Natural killer cell treated with Interleukin-12 subunit alpha and Interleukin-12 subunit beta and Interleukin-15 and Interleukin-18, amount 100 ng/mL, for 72 hours (primary cell): ENCODE data around the gene CDH16. TPM values are rescaled to one million over a fixed set of nuclear protein-coding genes. Genes with fewer than 3 reads are reported as not detected.
"Not testable (repeated sequence)": the region's sequence is repeated elsewhere in the genome, so short reads cannot be mapped to it uniquely, and the experiment has no call there.

Experiments
- ATAC-seq, 2 donors: fragments of 150-1000 bp; cut with Tn5 transposase in 1 of 2; sonication (Bioruptor Pico), chemical (Tn5 transposase) in 1 of 2; 2 replicates each; pipeline ENCODE4 v1.10.0; 2021
- DNase-seq: peaks from one replicate; pipeline ENCODE4 v3.0.0; 2022; ENCODE audit warnings: low spot score
- H3K27ac Mint-ChIP-seq, 2 donors: 1 replicate in 1 of 2; 2 replicates in 1 of 2; pipeline ENCODE4 v1.8.0; 2022; ENCODE audit warnings: mixed read lengths in 2 of 2, mild to moderate bottlenecking in 1 of 2, moderate library complexity in 1 of 2
- H3K27me3 Mint-ChIP-seq, 2 donors: 1 replicate in 1 of 2; 2 replicates in 1 of 2; pipeline ENCODE4 v1.8.0; 2022; ENCODE audit warnings: mixed read lengths in 2 of 2
- H3K36me3 Mint-ChIP-seq: one replicate; pipeline ENCODE4 v1.8.0; 2022; ENCODE audit warnings: mixed read lengths
- H3K4me1 Mint-ChIP-seq, 2 donors: 1 replicate in 1 of 2; 2 replicates in 1 of 2; pipeline ENCODE4 v1.8.0; 2022; ENCODE audit warnings: low read depth in 2 of 2, mixed read lengths in 2 of 2, mild to moderate bottlenecking in 1 of 2
- H3K4me3 Mint-ChIP-seq: one replicate; pipeline ENCODE4 v1.8.0; 2022; ENCODE audit warnings: mixed read lengths
- H3K9me3 Mint-ChIP-seq: 2 replicates; pipeline ENCODE4 v1.8.0; 2022; ENCODE audit warnings: mixed read lengths
- total RNA-seq, 2 donors: library from RNA; stranded (reverse); gene quantifications; one replicate each; pipeline ENCODE4 v1.2.3, GENCODE V29; 2022

Gene CDH16
- total RNA-seq, 2 donors from 2014 or later: not detected

- no peak for DNase-seq
- H3K4me3 Mint-ChIP-seq: no peak overlapping the region
- H3K4me1 Mint-ChIP-seq: peaks cover 10 to 18% of the 10 kb centered on the region in 2 donors
- no peaks in the 10 kb centered on the region for H3K27me3 Mint-ChIP-seq
- ATAC-seq: no peak
- no peak overlapping the region for H3K27ac Mint-ChIP-seq
- H3K9me3 Mint-ChIP-seq: no peaks in the 10 kb centered on the region
- no peaks in the 10 kb centered on the region for H3K36me3 Mint-ChIP-seq
Observed at GRCh38 chr16:66940236-66940635, 21.6 kb upstream of the CDH16 start.

- Mint-ChIP-seq H3K27ac (no peak overlapping the region), H3K4me1 (peaks cover 18 to 21% of the 10 kb centered on the region in 2 donors), H3K36me3 (no peaks in the 10 kb centered on the region), H3K27me3 (no peaks in the 10 kb centered on the region), H3K9me3 (no peaks in the 10 kb centered on the region), H3K4me3 (no peak overlapping the region)
- DNase-seq (no peak), ATAC-seq (no peak)
Observed at GRCh38 chr16:66939366-66939765, 20.7 kb upstream of the CDH16 start.

GRCh38 chr16:66937725-66938337, 19.1 kb upstream of the CDH16 start:
- H3K36me3 Mint-ChIP-seq: peaks cover 10% of the 10 kb centered on the region
- no peaks in the 10 kb centered on the region for H3K9me3 Mint-ChIP-seq
- H3K4me3 Mint-ChIP-seq: peak overlapping the region; percentile 26
- ATAC-seq: no peak
- peaks cover 33 to 36% of the 10 kb centered on the region in 2 donors for H3K4me1 Mint-ChIP-seq
- H3K27ac Mint-ChIP-seq: peak overlapping the region in 1 of 2 donors; percentile 1
- no peak for DNase-seq
- no peaks in the 10 kb centered on the region for H3K27me3 Mint-ChIP-seq

DNA sequence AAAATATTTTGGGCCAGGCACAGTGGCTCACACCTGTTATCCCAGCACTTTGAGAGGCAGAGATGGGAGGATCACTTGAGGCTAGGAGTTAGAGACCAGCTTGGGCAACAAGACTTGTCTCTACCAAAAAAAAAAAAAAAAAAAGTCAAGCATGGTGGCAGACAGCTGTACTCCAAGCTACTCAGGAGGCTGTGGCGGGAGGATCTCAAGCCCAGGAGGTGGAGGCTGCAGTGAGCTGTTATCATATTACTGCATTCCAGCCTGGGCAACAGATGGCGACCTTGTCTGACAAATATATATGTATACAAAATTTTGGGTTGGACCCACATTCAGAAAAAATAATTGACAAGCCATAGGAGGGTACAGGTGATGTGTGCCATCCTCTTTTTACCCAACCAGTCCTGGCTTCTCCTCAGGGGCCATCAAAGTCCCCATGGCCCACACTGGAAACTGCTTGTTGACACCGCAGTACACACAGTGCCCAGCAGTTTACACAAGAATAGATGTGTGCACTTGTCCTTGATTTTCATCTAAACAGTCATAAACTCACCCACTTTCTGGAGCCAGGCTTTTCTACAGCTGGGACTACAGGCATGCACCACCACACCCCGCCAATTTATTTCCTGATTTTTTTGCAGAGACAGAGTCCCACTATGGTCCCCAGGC, 18.3 kb upstream of the CDH16 start:
- H3K4me1 Mint-ChIP-seq: peaks cover 41 to 44% of the 10 kb centered on the region in 2 donors
- ATAC-seq (no peak), DNase-seq (no peak)
- H3K27ac Mint-ChIP-seq: peak overlapping the region; percentile 37 to 70
- no peaks in the 10 kb centered on the region for H3K9me3 Mint-ChIP-seq
- no peaks in the 10 kb centered on the region for H3K27me3 Mint-ChIP-seq
- peak overlapping the region; percentile 95 for H3K4me3 Mint-ChIP-seq
- peaks cover 10% of the 10 kb centered on the region for H3K36me3 Mint-ChIP-seq

- no peak for DNase-seq
- Mint-ChIP-seq H3K9me3 (no peaks in the 10 kb centered on the region), H3K27ac (peak overlapping the region; percentile 37 to 70), H3K36me3 (peaks cover 10% of the 10 kb centered on the region), H3K4me3 (peak overlapping the region; percentile 95), H3K27me3 (no peaks in the 10 kb centered on the region), H3K4me1 (peaks cover 47 to 48% of the 10 kb centered on the region in 2 donors)
- no peak for ATAC-seq
Observed at GRCh38 chr16:66936462-66936861, 17.8 kb upstream of the CDH16 start.

DNA sequence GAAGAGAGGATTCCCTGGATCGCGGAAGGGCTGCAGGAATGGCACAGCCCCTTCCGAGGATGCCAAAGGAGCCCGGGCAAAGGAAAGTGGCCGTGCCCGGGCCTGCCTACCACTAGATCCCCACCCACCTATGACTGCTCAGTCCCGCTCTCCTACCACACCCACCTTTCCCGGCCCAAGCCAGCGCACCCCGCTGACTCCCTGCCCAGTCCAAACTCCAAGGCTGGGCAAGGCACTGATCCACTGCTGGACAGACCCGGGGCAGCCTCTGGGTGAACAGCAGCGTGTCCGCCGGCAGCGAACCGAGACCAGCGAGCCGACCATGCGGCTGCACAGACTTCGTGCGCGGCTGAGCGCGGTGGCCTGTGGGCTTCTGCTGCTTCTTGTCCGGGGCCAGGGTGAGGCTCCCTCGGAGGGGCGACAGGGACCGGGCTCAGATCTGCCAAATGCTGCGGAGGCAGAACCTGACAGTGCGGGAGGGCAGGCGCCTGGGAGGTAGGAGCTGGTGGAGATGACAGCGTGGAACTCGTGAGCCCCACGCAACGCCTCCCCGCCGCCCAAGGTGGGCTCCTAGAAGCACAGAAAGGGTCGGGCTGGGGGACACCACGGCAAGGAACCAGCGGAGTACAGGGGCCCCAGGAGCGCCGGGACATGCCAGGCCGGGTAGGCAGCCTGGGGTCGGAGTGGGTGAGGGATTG, 16.8 kb upstream of the CDH16 start, which contains the start of gene CES2:
Gene CES2, plus strand, starts transcription at position 203 of the 698 bp plus-strand sequence. Its CDS starts 120 bp downstream, at position 323.
- H3K27ac Mint-ChIP-seq: peak within 1 kb of the TSS; percentile 97 to 98
- H3K4me1 Mint-ChIP-seq: peaks cover 47 to 48% of the 10 kb centered on the region in 2 donors
- DNase-seq (no peak), ATAC-seq (no peak)
- no peaks in the 10 kb centered on the region for H3K27me3 Mint-ChIP-seq
- H3K4me3 Mint-ChIP-seq: peak within 1 kb of the TSS; percentile 95
- peaks cover 10% of the 10 kb centered on the region for H3K36me3 Mint-ChIP-seq
- no peaks in the 10 kb centered on the region for H3K9me3 Mint-ChIP-seq

DNA sequence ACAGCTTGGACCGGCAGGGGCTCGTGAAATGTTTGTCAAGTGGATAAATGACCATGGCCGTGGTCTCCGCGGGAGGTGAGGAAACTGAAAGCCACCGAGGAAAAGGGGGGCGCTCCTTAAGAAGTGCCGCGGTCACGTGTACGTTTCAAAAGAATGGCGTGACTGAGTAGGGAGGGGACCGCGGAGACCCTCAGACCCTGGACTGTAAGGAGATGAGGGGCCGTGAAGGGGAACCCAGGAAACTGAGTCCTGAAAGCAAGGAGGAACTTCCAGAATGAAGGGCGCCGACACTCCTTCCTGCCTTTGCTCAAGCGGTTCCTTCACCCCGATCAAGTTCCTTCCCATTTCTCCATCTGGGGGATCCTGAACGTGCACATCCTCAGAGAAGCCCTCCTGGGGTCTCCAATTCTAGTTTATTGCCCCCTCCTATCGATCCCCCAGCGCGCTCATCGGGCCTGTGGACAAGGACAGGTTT, 16.2 kb upstream of the CDH16 start:
- not testable (repeated sequence) for DNase-seq, H3K27me3 Mint-ChIP-seq, H3K9me3 Mint-ChIP-seq
- Mint-ChIP-seq H3K4me3 (peak overlapping the region; percentile 95), H3K36me3 (peaks cover 10% of the 10 kb centered on the region), H3K4me1 (peaks cover 47 to 48% of the 10 kb centered on the region in 2 donors), H3K27ac (peak overlapping the region; percentile 97 to 98)
- ATAC-seq: peak in 1 of 2 donors; percentile 63

DNA sequence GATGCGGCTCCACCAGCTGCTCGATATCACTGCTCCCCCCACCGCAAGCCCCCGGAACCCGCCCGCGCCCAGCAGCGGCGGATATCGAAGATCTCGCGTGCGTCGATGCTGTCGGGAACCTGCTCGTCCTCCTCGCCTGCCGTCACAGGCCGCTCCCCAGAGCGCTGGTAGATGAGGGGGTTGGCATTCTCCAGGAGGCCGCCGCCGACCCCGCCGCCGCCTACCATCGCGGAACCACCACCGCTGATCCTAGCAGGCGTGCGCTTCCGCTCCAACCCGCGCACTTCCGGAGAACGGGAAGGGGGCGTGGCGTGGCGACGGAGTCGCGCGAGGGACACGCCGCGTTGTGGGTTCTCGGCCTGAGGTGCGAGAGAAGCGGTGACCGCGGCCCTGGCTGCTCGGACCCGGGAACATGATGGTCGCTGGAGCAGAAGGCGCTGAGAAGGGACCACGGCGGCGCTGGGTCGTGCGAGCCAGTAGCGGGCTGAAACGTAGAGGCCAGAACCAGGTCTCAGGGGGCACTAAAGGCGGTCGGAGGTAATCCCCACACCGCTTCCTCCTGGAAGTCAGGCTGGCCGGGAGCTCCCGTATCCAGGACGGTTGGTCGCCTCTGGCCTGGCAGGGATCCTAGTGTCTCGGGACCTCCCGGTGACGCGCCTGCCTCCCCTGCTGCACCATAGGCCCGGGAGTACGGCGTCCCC, 15.6 kb upstream of the CDH16 start, which contains the start of gene CIAO2B:
Gene CIAO2B, minus strand, starts transcription at position 265 of the 701 bp plus-strand sequence. Its CDS starts 38 bp downstream, at position 227.
- Mint-ChIP-seq H3K27ac (peak within 1 kb of the TSS; percentile 97 to 98), H3K9me3 (no peaks in the 10 kb centered on the region), H3K4me3 (peak within 1 kb of the TSS; percentile 95), H3K36me3 (peaks cover 10% of the 10 kb centered on the region), H3K4me1 (peaks cover 47 to 48% of the 10 kb centered on the region in 2 donors), H3K27me3 (no peaks in the 10 kb centered on the region)
- ATAC-seq (peak; percentile 92 to 93), DNase-seq (peak; percentile 93)

DNA sequence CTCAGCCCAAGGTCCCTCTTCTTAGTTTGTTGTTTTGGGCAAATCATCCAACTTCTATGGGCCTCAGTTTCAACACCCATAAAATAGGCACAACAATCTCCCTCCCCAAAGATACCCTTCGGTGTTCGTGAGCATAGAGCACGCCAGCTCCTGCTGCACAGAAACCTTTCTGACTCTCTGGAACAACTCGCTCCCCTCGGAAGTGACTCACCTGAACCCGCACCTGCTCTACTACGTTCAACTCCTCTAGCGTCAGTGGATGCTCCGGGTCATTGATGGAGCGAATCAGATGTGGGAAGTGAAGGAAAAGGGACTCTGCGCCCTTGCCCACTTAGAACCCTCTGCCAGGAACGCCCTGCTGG, 15.1 kb upstream of the CDH16 start:
- Mint-ChIP-seq H3K27ac (peak overlapping the region; percentile 97 to 98), H3K4me1 (peaks cover 47 to 48% of the 10 kb centered on the region in 2 donors), H3K9me3 (no peaks in the 10 kb centered on the region), H3K36me3 (peaks cover 10% of the 10 kb centered on the region), H3K4me3 (peak overlapping the region; percentile 95), H3K27me3 (no peaks in the 10 kb centered on the region)
- DNase-seq (no peak), ATAC-seq (peak in 1 of 2 donors; percentile 39)

- ATAC-seq: no peak
- Mint-ChIP-seq H3K36me3 (peaks cover 10% of the 10 kb centered on the region), H3K27me3 (no peaks in the 10 kb centered on the region)
Observed at GRCh38 chr16:66932076-66932475, 13.4 kb upstream of the CDH16 start.

DNA sequence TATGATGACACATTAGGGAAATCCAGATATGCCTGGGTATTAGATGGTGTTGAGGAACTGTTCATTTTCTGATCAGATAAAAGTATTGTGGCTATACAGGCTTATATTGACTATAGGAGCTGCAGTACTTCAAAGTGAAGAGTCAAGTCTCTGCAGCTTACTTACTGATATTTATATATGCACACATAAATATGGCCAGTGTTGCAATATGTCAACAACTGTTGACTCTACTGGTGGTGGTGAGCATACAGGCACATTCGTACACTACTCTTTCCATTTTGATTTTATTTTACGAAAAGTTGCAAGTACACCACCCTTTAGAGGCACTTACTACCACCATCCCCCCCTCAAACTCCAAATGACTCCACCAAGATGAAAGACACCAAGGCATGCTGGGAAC, 13.0 kb upstream of the CDH16 start:
- no peak for ATAC-seq
- Mint-ChIP-seq H3K27ac (no peak overlapping the region), H3K4me1 (peaks cover 56 to 59% of the 10 kb centered on the region in 2 donors), H3K36me3 (peaks cover 10% of the 10 kb centered on the region), H3K27me3 (no peaks in the 10 kb centered on the region), H3K9me3 (no peaks in the 10 kb centered on the region), H3K4me3 (no peak overlapping the region)
- DNase-seq: no peak

More at GRCh38 chr16:66932076-66932475, 13.4 kb upstream of the CDH16 start:
- no peaks in the 10 kb centered on the region for H3K9me3 Mint-ChIP-seq
- peak overlapping the region in 1 of 2 donors; percentile 98 for H3K27ac Mint-ChIP-seq
- peaks cover 56% of the 10 kb centered on the region in 2 donors for H3K4me1 Mint-ChIP-seq
- H3K4me3 Mint-ChIP-seq: peak overlapping the region; percentile 95
- no peak for DNase-seq

GRCh38 chr16:66930189-66930588, 11.5 kb upstream of the CDH16 start:
- Mint-ChIP-seq H3K9me3 (no peaks in the 10 kb centered on the region), H3K27me3 (no peaks in the 10 kb centered on the region), H3K4me3 (no peak overlapping the region), H3K4me1 (peaks cover 45 to 55% of the 10 kb centered on the region in 2 donors), H3K36me3 (peaks cover 10% of the 10 kb centered on the region), H3K27ac (peak overlapping the region in 1 of 2 donors; percentile 72)
- DNase-seq (no peak), ATAC-seq (no peak)

DNA sequence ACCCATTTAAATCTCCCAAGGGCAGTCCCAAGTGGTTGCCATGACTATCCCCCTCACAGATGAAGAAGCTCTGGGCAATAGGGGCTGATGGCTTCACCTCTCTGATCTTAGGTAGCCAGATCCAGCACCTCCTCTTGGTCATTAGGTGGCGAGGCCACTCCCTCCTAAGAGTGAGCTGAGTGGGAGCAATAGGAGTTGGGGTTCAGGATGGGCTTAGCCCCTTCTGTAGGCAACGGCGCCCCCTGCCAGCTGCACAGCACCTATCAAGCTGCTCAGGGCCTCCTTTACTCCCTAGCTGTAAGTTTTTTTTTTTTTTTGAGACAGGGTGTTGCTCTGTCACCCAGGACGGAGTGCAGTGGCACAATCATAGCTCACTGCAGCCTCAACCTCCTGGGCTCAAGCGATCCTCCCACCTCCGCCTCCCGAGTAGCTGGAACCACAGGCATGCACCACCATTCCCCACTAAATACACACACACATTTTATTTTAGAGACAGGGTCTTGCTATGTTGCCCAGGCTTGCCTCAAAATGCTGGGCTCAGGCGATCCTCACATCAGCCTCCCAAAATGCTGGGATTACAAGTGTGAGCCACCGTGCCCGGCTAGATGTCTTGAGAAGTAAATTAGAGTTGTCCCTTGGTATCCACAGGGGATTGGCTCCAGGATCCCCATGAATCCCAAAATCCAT, 10.2 kb upstream of the CDH16 start:
- ATAC-seq: peak; percentile 8 to 34
- Mint-ChIP-seq H3K36me3 (peaks cover 7% of the 10 kb centered on the region), H3K27ac (peak overlapping the region in 1 of 2 donors; percentile 72)

More for the DNA sequence above, 10.2 kb upstream of the CDH16 start:
- Mint-ChIP-seq H3K4me1 (peaks cover 33 to 50% of the 10 kb centered on the region in 2 donors), H3K9me3 (no peaks in the 10 kb centered on the region), H3K27me3 (peaks cover 2% of the 10 kb centered on the region in 2 donors), H3K4me3 (no peak overlapping the region)
- no peak for DNase-seq
